ENCODE measurements around the gene PLCXD1.
"Not testable (repeated sequence)": the region's sequence is repeated elsewhere in the genome, so short reads cannot be mapped to it uniquely, and the experiment has no call there.

PLCXD1 gene

GRCh38 chrX:253451-254297, 27.5 kb upstream of the PLCXD1 start:
- Histone ChIP-seq H3K36me3 (ENCODE audit: insufficient read depth, low read length) (no peaks in the 10 kb centered on the region), H3K9me3 (ENCODE audit: insufficient read depth, low read length, severe bottlenecking) (no peaks in the 10 kb centered on the region), H3K9ac (ENCODE audit: low read depth, low read length) (no peak overlapping the region), H3K4me2 (ENCODE audit: insufficient read depth, low read length) (no peak overlapping the region), H3K27me3 (ENCODE audit: insufficient read depth, low read length, poor library complexity) (no peaks in the 10 kb centered on the region), H3K79me2 (ENCODE audit: insufficient read depth, low read length) (no peaks in the 10 kb centered on the region), H3K4me3 (ENCODE audit: low read depth in 1 of 2, low read length in 2 of 2) (no peak overlapping the region), H3K4me1 (ENCODE audit: insufficient read depth, low read length) (no peaks in the 10 kb centered on the region), H4K20me1 (ENCODE audit: insufficient read depth, low read length) (no peaks in the 10 kb centered on the region), H3K27ac (ENCODE audit: low read length) (no peak overlapping the region), H2AFZ (ENCODE audit: low read depth, low read length) (no peak overlapping the region)
- ATAC-seq (ENCODE audit: insufficient read depth, low read depth): no peak
- TF ChIP-seq EZH2 (IDR thresholded peaks at IDR 0.05; ENCODE audit: borderline replicate concordance, low read depth, low read length, severe bottlenecking) (no peak), CTCF (IDR thresholded peaks at IDR 0.05; ENCODE audit: borderline replicate concordance, extremely low read depth, low read length, poor library complexity, severe bottlenecking) (no peak)
- DNase-seq: no peak

GRCh38 chrX:254630-255215, 26.5 kb upstream of the PLCXD1 start:
- Histone ChIP-seq H3K9ac (ENCODE audit: low read depth, low read length) (no peak overlapping the region), H3K4me3 (ENCODE audit: low read depth in 1 of 2, low read length in 2 of 2) (no peak overlapping the region), H2AFZ (ENCODE audit: low read depth, low read length) (no peak overlapping the region), H3K27me3 (ENCODE audit: insufficient read depth, low read length, poor library complexity) (no peaks in the 10 kb centered on the region), H3K4me1 (ENCODE audit: insufficient read depth, low read length) (no peaks in the 10 kb centered on the region), H3K79me2 (ENCODE audit: insufficient read depth, low read length) (no peaks in the 10 kb centered on the region), H3K9me3 (ENCODE audit: insufficient read depth, low read length, severe bottlenecking) (no peaks in the 10 kb centered on the region), H4K20me1 (ENCODE audit: insufficient read depth, low read length) (no peaks in the 10 kb centered on the region), H3K4me2 (ENCODE audit: insufficient read depth, low read length) (no peak overlapping the region), H3K27ac (ENCODE audit: low read length) (no peak overlapping the region), H3K36me3 (ENCODE audit: insufficient read depth, low read length) (no peaks in the 10 kb centered on the region)
- ATAC-seq (ENCODE audit: insufficient read depth, low read depth) (no peak), DNase-seq (no peak)
- no peak for TF ChIP-seq CTCF (IDR thresholded peaks at IDR 0.05; ENCODE audit: borderline replicate concordance, extremely low read depth, low read length, poor library complexity, severe bottlenecking)
- no peak for TF ChIP-seq EZH2 (IDR thresholded peaks at IDR 0.05; ENCODE audit: borderline replicate concordance, low read depth, low read length, severe bottlenecking)

GRCh38 chrX:255923-256331, 25.3 kb upstream of the PLCXD1 start:
- Histone ChIP-seq H3K27me3 (ENCODE audit: insufficient read depth, low read length, poor library complexity) (no peaks in the 10 kb centered on the region), H2AFZ (ENCODE audit: low read depth, low read length) (no peak overlapping the region), H3K4me1 (ENCODE audit: insufficient read depth, low read length) (no peaks in the 10 kb centered on the region), H4K20me1 (ENCODE audit: insufficient read depth, low read length) (no peaks in the 10 kb centered on the region), H3K4me3 (ENCODE audit: low read depth in 1 of 2, low read length in 2 of 2) (no peak overlapping the region), H3K9me3 (ENCODE audit: insufficient read depth, low read length, severe bottlenecking) (no peaks in the 10 kb centered on the region), H3K9ac (ENCODE audit: low read depth, low read length) (no peak overlapping the region), H3K36me3 (ENCODE audit: insufficient read depth, low read length) (no peaks in the 10 kb centered on the region), H3K27ac (ENCODE audit: low read length) (no peak overlapping the region), H3K4me2 (ENCODE audit: insufficient read depth, low read length) (no peak overlapping the region), H3K79me2 (ENCODE audit: insufficient read depth, low read length) (no peaks in the 10 kb centered on the region)
- no peak for DNase-seq
- TF ChIP-seq CTCF (IDR thresholded peaks at IDR 0.05; ENCODE audit: borderline replicate concordance, extremely low read depth, low read length, poor library complexity, severe bottlenecking): no peak
- TF ChIP-seq EZH2 (IDR thresholded peaks at IDR 0.05; ENCODE audit: borderline replicate concordance, low read depth, low read length, severe bottlenecking): no peak
- ATAC-seq (ENCODE audit: insufficient read depth, low read depth): no peak

- not testable (repeated sequence) for H4K20me1 ChIP-seq (ENCODE audit: insufficient read depth, low read length); H3K79me2 ChIP-seq (ENCODE audit: insufficient read depth, low read length); H3K4me3 ChIP-seq (ENCODE audit: low read depth in 1 of 2, low read length in 2 of 2); H3K4me2 ChIP-seq (ENCODE audit: insufficient read depth, low read length); H3K9ac ChIP-seq (ENCODE audit: low read depth, low read length); H2AFZ ChIP-seq (ENCODE audit: low read depth, low read length); H3K9me3 ChIP-seq (ENCODE audit: insufficient read depth, low read length, severe bottlenecking); H3K27ac ChIP-seq (ENCODE audit: low read length); H3K36me3 ChIP-seq (ENCODE audit: insufficient read depth, low read length); DNase-seq; H3K4me1 ChIP-seq (ENCODE audit: insufficient read depth, low read length); ATAC-seq (ENCODE audit: insufficient read depth, low read depth); H3K27me3 ChIP-seq (ENCODE audit: insufficient read depth, low read length, poor library complexity)
These were observed 24.1 kb upstream of the PLCXD1 start for GRCh38 chrX:257054-257453.

All from DND-41 (cell line).